ENCODE measurements around the gene TSPYL1.

The TSPYL1 gene

DNA sequence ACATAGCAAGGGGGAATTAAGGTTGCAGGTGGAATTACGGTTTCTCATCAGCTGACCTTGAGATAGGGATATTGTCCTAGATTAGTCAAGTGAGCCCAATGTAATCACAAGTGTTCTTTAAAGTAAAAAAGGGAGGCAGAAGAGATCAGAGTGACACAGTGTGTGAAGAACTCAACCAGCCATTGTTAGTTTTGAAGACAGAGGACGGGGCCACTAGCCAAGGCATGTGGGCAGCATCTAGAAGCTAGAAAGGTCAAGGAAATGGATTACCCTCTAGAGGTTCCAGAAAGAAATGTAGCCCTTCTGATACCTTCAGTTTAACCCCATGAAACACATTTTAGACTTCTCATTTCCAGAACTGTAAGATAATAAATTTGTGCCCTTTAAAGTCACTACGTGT is 18.5 kb upstream of the TSPYL1 start:
- no peak overlapping the region for H3K4me3 ChIP-seq (replicated peaks; ENCODE audit: low read depth, low read length)
- TF ChIP-seq, protein P1, sequence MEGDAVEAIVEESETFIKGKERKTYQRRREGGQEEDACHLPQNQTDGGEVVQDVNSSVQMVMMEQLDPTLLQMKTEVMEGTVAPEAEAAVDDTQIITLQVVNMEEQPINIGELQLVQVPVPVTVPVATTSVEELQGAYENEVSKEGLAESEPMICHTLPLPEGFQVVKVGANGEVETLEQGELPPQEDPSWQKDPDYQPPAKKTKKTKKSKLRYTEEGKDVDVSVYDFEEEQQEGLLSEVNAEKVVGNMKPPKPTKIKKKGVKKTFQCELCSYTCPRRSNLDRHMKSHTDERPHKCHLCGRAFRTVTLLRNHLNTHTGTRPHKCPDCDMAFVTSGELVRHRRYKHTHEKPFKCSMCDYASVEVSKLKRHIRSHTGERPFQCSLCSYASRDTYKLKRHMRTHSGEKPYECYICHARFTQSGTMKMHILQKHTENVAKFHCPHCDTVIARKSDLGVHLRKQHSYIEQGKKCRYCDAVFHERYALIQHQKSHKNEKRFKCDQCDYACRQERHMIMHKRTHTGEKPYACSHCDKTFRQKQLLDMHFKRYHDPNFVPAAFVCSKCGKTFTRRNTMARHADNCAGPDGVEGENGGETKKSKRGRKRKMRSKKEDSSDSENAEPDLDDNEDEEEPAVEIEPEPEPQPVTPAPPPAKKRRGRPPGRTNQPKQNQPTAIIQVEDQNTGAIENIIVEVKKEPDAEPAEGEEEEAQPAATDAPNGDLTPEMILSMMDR (IDR thresholded peaks at IDR 0.05; ENCODE audit: low read depth, low read length, missing control alignments) = no peak
- DNase-seq (ENCODE audit: extremely low read depth, low read depth) = no peak

DNA sequence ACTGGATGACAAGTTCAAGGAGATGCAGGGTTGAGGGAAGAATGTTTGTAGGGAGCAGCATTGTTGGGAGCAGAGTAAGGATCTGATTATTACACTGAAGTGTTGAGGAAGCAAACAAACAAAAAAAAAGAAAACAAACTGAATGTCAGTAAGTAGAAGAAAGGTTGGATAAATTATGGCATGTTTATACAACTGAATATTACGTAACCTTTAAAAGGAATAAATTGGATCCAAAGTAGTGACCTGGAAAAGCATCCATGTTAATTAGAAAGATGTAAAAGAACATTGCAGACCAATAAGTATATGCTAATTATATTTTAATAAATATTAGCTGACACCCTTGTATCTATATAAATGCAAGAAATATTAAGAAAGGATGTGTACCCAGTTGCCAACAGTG is 12.8 kb upstream of the TSPYL1 start:
- no peak for DNase-seq (ENCODE audit: extremely low read depth, low read depth)
- H3K4me3 ChIP-seq (replicated peaks; ENCODE audit: low read depth, low read length) = no peak overlapping the region
- TF ChIP-seq, protein P1 (IDR thresholded peaks at IDR 0.05; ENCODE audit: low read depth, low read length, missing control alignments) = no peak

DNA sequence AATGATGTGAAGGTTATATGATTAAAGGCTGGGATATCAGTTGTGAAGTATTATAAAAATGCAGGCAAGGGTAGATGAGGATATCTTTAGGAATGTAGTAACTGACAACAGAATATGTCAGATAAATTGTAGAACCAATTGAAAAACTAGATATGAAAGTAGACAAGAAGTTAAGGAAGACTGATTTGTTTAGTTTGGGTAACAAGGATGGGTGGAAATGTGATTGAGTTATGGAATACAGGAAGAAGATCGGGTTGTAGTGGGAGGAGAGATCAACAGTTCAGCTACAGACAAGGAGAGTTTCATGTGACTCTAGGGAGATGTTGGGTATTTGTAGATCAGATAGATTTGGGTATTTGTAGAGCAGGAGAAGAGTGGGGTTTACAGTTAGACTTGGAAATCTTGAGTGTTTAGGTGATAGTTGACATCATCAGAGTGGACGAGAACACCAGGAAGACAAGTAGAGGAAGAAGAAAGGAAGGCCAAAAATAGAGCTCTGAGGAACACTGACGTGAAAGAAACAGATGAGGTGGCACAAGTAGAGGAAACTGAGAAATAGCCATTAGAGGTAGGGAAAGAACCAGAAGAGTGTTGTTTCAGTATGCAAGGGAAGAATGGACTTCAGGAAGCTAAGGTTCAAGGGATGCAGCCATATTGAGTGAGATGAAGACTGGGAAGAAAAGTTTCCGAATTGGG is 12.1 kb upstream of the TSPYL1 start:
- H3K4me3 ChIP-seq (replicated peaks; ENCODE audit: low read depth, low read length) = no peak overlapping the region
- TF ChIP-seq, protein P1 (IDR thresholded peaks at IDR 0.05; ENCODE audit: low read depth, low read length, missing control alignments) = no peak
- DNase-seq (ENCODE audit: extremely low read depth, low read depth) = no peak

DNA sequence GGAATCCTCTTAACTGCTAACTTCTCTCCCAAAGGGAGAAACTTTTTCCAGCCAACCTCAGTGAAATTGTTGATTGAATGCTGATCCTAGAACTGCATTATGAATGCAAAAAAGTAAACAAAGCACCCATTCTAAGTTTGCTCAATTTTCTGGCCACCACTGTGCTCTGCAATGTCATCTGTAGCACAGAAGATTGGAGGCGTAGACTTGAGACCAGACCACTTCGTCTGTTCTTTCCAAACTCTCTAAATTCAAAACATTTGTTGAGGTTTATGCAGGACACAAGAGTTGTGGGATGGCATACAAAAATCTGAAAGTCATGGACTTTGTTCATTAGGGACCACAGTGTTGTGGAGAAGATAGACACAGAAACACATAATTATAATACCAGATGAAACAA is 11.1 kb upstream of the TSPYL1 start:
- no peak overlapping the region for H3K4me3 ChIP-seq (replicated peaks; ENCODE audit: low read depth, low read length)
- TF ChIP-seq, protein P1 (IDR thresholded peaks at IDR 0.05; ENCODE audit: low read depth, low read length, missing control alignments) = no peak
- no peak for DNase-seq (ENCODE audit: extremely low read depth, low read depth)

DNA sequence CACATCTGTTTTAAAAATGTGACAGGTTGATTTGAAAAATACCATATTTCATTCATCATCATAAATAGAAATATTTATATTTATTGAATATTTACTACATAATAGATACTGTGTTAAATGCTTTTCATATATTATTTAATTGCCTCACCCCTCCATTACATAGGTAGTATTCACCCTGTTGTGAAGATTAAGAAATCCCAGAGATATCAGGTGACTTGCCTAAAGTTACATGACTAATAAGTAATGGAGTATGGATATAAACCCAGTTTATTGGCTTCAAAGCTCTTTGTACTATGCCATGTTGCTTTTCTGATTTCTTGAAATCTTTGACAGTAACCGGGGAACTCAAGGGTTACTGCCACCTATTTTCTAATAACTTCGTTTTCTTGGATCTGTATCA is 10.1 kb upstream of the TSPYL1 start:
- H3K4me3 ChIP-seq (replicated peaks; ENCODE audit: low read depth, low read length) = no peak overlapping the region
- TF ChIP-seq, protein P1 (IDR thresholded peaks at IDR 0.05; ENCODE audit: low read depth, low read length, missing control alignments) = no peak
- no peak for DNase-seq (ENCODE audit: extremely low read depth, low read depth)

DNA sequence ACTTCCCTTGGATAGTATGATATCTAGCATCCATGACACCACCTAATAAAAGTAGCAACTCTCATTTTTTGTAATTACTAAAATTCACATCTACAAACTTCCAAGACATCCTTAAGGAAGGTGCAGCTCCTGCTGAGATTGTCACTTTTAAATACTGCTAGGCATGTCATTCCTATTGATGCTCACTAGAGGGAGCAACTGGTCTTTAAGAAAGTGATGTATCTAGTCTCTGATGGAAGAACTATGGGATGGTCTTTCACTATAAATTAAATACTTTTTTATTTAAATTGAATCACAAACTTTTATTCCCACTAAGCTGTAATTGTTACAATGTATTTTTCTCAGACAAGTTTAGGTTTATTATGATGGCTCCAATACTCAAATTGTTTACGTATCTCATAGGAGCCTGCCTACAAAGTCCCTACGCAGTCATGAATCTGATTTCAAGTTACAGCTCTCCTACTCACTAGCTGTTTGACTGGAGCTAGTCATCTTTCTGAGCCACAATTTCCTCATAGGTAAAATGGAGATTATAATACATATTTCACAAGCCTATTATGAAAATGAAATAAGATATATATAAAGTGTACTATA is 8.1 kb upstream of the TSPYL1 start:
- TF ChIP-seq, protein P1 (IDR thresholded peaks at IDR 0.05; ENCODE audit: low read depth, low read length, missing control alignments) = peak; percentile 72
- no peak for DNase-seq (ENCODE audit: extremely low read depth, low read depth)
- H3K4me3 ChIP-seq (replicated peaks; ENCODE audit: low read depth, low read length) = no peak overlapping the region

Measured in HFF-Myc (cell line).